T-helper 17 cell (primary cell): ENCODE data around the gene ARMH4. TPM values are rescaled to one million over a fixed set of nuclear protein-coding genes. Genes with fewer than 3 reads are reported as not detected.

Experiments used
- total RNA-seq, 4 donors: library from RNA in 2 of 4; stranded (reverse) in 2 of 4; gene quantifications; one replicate each; pipeline ENCODE4 v1.2.3 and lab custom pipeline; 2022 to 2026

Gene ARMH4
- total RNA-seq, 2 donors from 2014 or later, result not detected

Other genes starting within 250 kb of the ARMH4 start
- gene ACTR10, start 47.9 kb upstream of the ARMH4 start, total RNA-seq, result 10 to 100 TPM; 35.5 to 38.0 TPM
- 100 to 1,000 TPM; 101 to 102 TPM for gene PSMA3, start 92.6 kb upstream of the ARMH4 start, total RNA-seq
- gene ARID4A, start 146.3 kb upstream of the ARMH4 start, total RNA-seq, result 10 to 100 TPM; 87.1 to 90.2 TPM
- not detected for gene TOMM20L, start 243.7 kb upstream of the ARMH4 start, total RNA-seq